Erythroblast (primary cell): ENCODE results near the gene NFIA.

ENCODE experiments used
- GATA1 ChIP-seq: IDR thresholded peaks from 2 replicates; pipeline ENCODE4 v1.6.1; 2011; ENCODE audit warnings: low read depth, mild to moderate bottlenecking, control low read depth, low read length, moderate library complexity
- POLR2A ChIP-seq: IDR thresholded peaks from 2 replicates; pipeline ENCODE4 v1.6.1; 2011; ENCODE audit warnings: mild to moderate bottlenecking, low read length

- TF ChIP-seq POLR2A (no peak), GATA1 (no peak)
Measured at GRCh38 chr1:61143821-61144424, 61.6 kb downstream of the NFIA start.
